HEK293 (cell line): ENCODE data around the gene S100A11.

Source experiments
- CTCF ChIA-PET: fragments of 350-600 bp; formaldehyde crosslinking; extraction: SDS; loops from one replicate; lab custom pipeline; 2021; ENCODE audit warnings: antibody characterized with exemption; lab: Yijun Ruan, JAX
- POLR2A ChIA-PET: fragments of 300-600 bp; formaldehyde crosslinking; extraction: SDS; loops from one replicate; lab custom pipeline; 2020; ENCODE audit warnings: antibody characterized with exemption, inconsistent platforms; lab: Yijun Ruan, JAX
- H3K27ac ChIP-seq: fragments of 200-500 bp; sonication (Bioruptor generic); 2 replicates; pipeline ENCODE4 v1.5.1; 2014; ENCODE audit warnings: low read depth, low read length, control low read depth, inconsistent platforms; ENCODE audit errors: extremely low read depth
- H3K36me3 ChIP-seq, 2 experiments: fragments of 200-500 bp in 1 of 2; sonication (Bioruptor generic) in 1 of 2; 1 replicate in 1 of 2; 2 replicates in 1 of 2; pipeline ENCODE4 v1.5.1; 2014 to 2017; ENCODE audit warnings: inconsistent platforms in 2 of 2, low read length in 2 of 2; ENCODE audit not compliant: control insufficient read depth in 2 of 2, insufficient read depth in 1 of 2
- H3K4me1 ChIP-seq: fragments of 200-500 bp; sonication (Bioruptor generic); 2 replicates; pipeline ENCODE4 v1.5.1; 2014; ENCODE audit warnings: mild to moderate bottlenecking, low read length, inconsistent platforms; ENCODE audit not compliant: control insufficient read depth, insufficient read depth
- H3K4me3 ChIP-seq: 2 replicates; pipeline ENCODE4 v1.5.1; 2011; ENCODE audit warnings: low read depth, mild to moderate bottlenecking, control low read depth, low read length, moderate library complexity
- H3K9me3 ChIP-seq: fragments of 200-500 bp; sonication (Bioruptor generic); 2 replicates; pipeline ENCODE4 v1.5.1; 2014; ENCODE audit warnings: low read depth, low read length, inconsistent platforms; ENCODE audit not compliant: control insufficient read depth, insufficient read depth
- CTCF ChIP-seq: fragments of 450-650 bp; formaldehyde crosslinking; IDR thresholded peaks from 2 replicates; pipeline ENCODE4 v1.5.1; 2016; ENCODE audit warnings: missing biosample characterization, missing genetic modification characterization
- KLF1 ChIP-seq: fragments of 450-650 bp; formaldehyde crosslinking; IDR thresholded peaks from 2 replicates; pipeline ENCODE4 v1.5.1; 2016; ENCODE audit warnings: missing biosample characterization, missing genetic modification characterization
- ZBTB6 ChIP-seq: fragments of 450-650 bp; formaldehyde crosslinking; IDR thresholded peaks from 2 replicates; pipeline ENCODE4 v1.5.1; 2017; ENCODE audit warnings: missing biosample characterization, missing genetic modification characterization
- ZNF211 ChIP-seq: fragments of 450-650 bp; formaldehyde crosslinking; IDR thresholded peaks from 2 replicates; pipeline ENCODE4 v1.5.1; 2016; ENCODE audit warnings: low read depth, missing biosample characterization, missing genetic modification characterization
- ZNF248 ChIP-seq: fragments of 450-650 bp; formaldehyde crosslinking; IDR thresholded peaks from 2 replicates; pipeline ENCODE4 v1.5.1; 2017; ENCODE audit warnings: missing biosample characterization, missing genetic modification characterization
- ZNF292 ChIP-seq: fragments of 450-650 bp; formaldehyde crosslinking; IDR thresholded peaks from 2 replicates; pipeline ENCODE4 v1.5.1; 2016; ENCODE audit warnings: low read depth, missing biosample characterization, missing genetic modification characterization, borderline replicate concordance
- ZNF521 ChIP-seq: fragments of 450-650 bp; formaldehyde crosslinking; IDR thresholded peaks from 2 replicates; pipeline ENCODE4 v1.5.1; 2017; ENCODE audit warnings: missing biosample characterization, mild to moderate bottlenecking, missing genetic modification characterization
- ZNF600 ChIP-seq: fragments of 450-650 bp; formaldehyde crosslinking; IDR thresholded peaks from 2 replicates; pipeline ENCODE4 v1.5.1; 2016; ENCODE audit warnings: missing biosample characterization, missing genetic modification characterization
- ZNF664 ChIP-seq: fragments of 450-650 bp; formaldehyde crosslinking; IDR thresholded peaks from 2 replicates; pipeline ENCODE4 v1.5.1; 2016; ENCODE audit warnings: missing biosample characterization, missing genetic modification characterization
- TF ChIP-seq, protein P1 (sequence below): fragments of 450-650 bp; formaldehyde crosslinking; IDR thresholded peaks from 2 replicates; pipeline ENCODE4 v1.5.1; 2016; ENCODE audit warnings: missing biosample characterization, missing genetic modification characterization, low read depth
- TF ChIP-seq, protein P2 (sequence below): fragments of 450-650 bp; formaldehyde crosslinking; IDR thresholded peaks from 2 replicates; pipeline ENCODE4 v1.5.1; 2016; ENCODE audit warnings: missing biosample characterization, missing genetic modification characterization
- TF ChIP-seq, protein P3 (sequence below): fragments of 450-650 bp; formaldehyde crosslinking; IDR thresholded peaks from 2 replicates; pipeline ENCODE4 v1.5.1; 2016; ENCODE audit warnings: missing biosample characterization, missing genetic modification characterization, borderline replicate concordance

Gene S100A11

GRCh38 chr1:152003846-152004442 is 32.9 kb downstream of the S100A11 start:
- no peaks in the 10 kb centered on the region for H3K36me3 ChIP-seq
- no peaks in the 10 kb centered on the region for H3K4me1 ChIP-seq
- peak; percentile 63 for TF ChIP-seq CTCF (tag by site-specific recombination)
- TF ChIP-seq, protein P1, sequence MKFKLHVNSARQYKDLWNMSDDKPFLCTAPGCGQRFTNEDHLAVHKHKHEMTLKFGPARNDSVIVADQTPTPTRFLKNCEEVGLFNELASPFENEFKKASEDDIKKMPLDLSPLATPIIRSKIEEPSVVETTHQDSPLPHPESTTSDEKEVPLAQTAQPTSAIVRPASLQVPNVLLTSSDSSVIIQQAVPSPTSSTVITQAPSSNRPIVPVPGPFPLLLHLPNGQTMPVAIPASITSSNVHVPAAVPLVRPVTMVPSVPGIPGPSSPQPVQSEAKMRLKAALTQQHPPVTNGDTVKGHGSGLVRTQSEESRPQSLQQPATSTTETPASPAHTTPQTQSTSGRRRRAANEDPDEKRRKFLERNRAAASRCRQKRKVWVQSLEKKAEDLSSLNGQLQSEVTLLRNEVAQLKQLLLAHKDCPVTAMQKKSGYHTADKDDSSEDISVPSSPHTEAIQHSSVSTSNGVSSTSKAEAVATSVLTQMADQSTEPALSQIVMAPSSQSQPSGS (tag by site-specific recombination) = no peak
- TF ChIP-seq ZNF664 (tag by site-specific recombination) = no peak
- TF ChIP-seq KLF1 (tag by site-specific recombination) = no peak
- CTCF ChIA-PET = interaction anchor here (0.6 to 11.2 kb wide), 18 partner anchors 8 to 467 kb away, joined by 3 to 409 read pairs (median 5); partner anchors contain the start of gene THEM4
- no peak overlapping the region for H3K4me3 ChIP-seq
- no peak overlapping the region for H3K27ac ChIP-seq
- POLR2A ChIA-PET = interaction anchor here (0.5 to 1.5 kb wide), 2 partner anchors 45 to 95 kb away, joined by 3 to 9 read pairs; partner anchors contain the start of gene THEM4
- no peaks in the 10 kb centered on the region for H3K9me3 ChIP-seq

DNA sequence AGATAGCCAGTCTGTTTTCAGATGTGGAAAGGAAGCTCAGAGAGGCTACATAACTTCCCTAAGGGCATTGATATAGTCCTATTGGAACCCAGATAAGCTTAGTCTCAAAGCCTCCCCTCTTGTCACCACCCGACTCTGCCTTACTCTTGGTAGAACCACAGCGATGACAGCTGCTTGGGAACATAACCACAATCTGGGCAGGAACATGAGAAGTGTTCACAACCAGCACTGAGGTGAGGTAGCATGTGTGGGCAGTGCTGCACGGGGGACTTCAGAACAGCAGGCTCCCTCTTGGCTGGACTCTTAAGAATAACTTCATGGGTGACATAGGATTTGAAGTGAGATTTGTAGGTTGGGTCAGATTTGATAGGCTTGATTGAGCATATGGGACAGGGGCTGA is 33.8 kb downstream of the S100A11 start:
- CTCF ChIA-PET = interaction anchor here (0.7 to 11.2 kb wide), 17 partner anchors 10 to 466 kb away, joined by 3 to 409 read pairs (median 7); no protein-coding TSS in a partner anchor
- POLR2A ChIA-PET = interaction anchor here (1.4 to 1.5 kb wide), 2 partner anchors 67 to 94 kb away, joined by 3 to 5 read pairs; partner anchors contain the start of gene THEM4
- Histone ChIP-seq H3K27ac (no peak overlapping the region), H3K36me3 (no peaks in the 10 kb centered on the region)
- TF ChIP-seq ZNF211 (tag by site-specific recombination) (no peak), ZBTB6 (tag by site-specific recombination) (no peak), ZNF600 (tag by site-specific recombination) (0 out of 2 replicates have a peak, but pooled peaks have one; percentile 36), ZNF521 (tag by site-specific recombination) (no peak), ZNF248 (tag by site-specific recombination) (no peak), ZNF292 (tag by site-specific recombination) (no peak)
- TF ChIP-seq, protein P2, sequence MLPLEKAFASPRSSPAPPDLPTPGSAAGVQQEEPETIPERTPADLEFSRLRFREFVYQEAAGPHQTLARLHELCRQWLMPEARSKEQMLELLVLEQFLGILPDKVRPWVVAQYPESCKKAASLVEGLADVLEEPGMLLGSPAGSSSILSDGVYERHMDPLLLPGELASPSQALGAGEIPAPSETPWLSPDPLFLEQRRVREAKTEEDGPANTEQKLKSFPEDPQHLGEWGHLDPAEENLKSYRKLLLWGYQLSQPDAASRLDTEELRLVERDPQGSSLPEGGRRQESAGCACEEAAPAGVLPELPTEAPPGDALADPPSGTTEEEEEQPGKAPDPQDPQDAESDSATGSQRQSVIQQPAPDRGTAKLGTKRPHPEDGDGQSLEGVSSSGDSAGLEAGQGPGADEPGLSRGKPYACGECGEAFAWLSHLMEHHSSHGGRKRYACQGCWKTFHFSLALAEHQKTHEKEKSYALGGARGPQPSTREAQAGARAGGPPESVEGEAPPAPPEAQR = no peak
- TF ChIP-seq, protein P3, sequence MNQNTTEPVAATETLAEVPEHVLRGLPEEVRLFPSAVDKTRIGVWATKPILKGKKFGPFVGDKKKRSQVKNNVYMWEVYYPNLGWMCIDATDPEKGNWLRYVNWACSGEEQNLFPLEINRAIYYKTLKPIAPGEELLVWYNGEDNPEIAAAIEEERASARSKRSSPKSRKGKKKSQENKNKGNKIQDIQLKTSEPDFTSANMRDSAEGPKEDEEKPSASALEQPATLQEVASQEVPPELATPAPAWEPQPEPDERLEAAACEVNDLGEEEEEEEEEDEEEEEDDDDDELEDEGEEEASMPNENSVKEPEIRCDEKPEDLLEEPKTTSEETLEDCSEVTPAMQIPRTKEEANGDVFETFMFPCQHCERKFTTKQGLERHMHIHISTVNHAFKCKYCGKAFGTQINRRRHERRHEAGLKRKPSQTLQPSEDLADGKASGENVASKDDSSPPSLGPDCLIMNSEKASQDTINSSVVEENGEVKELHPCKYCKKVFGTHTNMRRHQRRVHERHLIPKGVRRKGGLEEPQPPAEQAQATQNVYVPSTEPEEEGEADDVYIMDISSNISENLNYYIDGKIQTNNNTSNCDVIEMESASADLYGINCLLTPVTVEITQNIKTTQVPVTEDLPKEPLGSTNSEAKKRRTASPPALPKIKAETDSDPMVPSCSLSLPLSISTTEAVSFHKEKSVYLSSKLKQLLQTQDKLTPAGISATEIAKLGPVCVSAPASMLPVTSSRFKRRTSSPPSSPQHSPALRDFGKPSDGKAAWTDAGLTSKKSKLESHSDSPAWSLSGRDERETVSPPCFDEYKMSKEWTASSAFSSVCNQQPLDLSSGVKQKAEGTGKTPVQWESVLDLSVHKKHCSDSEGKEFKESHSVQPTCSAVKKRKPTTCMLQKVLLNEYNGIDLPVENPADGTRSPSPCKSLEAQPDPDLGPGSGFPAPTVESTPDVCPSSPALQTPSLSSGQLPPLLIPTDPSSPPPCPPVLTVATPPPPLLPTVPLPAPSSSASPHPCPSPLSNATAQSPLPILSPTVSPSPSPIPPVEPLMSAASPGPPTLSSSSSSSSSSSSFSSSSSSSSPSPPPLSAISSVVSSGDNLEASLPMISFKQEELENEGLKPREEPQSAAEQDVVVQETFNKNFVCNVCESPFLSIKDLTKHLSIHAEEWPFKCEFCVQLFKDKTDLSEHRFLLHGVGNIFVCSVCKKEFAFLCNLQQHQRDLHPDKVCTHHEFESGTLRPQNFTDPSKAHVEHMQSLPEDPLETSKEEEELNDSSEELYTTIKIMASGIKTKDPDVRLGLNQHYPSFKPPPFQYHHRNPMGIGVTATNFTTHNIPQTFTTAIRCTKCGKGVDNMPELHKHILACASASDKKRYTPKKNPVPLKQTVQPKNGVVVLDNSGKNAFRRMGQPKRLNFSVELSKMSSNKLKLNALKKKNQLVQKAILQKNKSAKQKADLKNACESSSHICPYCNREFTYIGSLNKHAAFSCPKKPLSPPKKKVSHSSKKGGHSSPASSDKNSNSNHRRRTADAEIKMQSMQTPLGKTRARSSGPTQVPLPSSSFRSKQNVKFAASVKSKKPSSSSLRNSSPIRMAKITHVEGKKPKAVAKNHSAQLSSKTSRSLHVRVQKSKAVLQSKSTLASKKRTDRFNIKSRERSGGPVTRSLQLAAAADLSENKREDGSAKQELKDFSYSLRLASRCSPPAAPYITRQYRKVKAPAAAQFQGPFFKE (tag by site-specific recombination) = no peak
- TF ChIP-seq, all 188 proteins: peak for 1
- no peaks in the 10 kb centered on the region for H3K4me1 ChIP-seq
- H3K9me3 ChIP-seq = no peaks in the 10 kb centered on the region
- H3K4me3 ChIP-seq = no peak overlapping the region
